Measurements from ENCODE around the gene EMP3. TPM values are rescaled to one million over a fixed set of nuclear protein-coding genes. Genes with fewer than 3 reads are reported as not detected.

EMP3 gene
- total RNA-seq, 4 donors from 2014 or later = 2.0 to 23.7 (median 6.0) TPM

DNA sequence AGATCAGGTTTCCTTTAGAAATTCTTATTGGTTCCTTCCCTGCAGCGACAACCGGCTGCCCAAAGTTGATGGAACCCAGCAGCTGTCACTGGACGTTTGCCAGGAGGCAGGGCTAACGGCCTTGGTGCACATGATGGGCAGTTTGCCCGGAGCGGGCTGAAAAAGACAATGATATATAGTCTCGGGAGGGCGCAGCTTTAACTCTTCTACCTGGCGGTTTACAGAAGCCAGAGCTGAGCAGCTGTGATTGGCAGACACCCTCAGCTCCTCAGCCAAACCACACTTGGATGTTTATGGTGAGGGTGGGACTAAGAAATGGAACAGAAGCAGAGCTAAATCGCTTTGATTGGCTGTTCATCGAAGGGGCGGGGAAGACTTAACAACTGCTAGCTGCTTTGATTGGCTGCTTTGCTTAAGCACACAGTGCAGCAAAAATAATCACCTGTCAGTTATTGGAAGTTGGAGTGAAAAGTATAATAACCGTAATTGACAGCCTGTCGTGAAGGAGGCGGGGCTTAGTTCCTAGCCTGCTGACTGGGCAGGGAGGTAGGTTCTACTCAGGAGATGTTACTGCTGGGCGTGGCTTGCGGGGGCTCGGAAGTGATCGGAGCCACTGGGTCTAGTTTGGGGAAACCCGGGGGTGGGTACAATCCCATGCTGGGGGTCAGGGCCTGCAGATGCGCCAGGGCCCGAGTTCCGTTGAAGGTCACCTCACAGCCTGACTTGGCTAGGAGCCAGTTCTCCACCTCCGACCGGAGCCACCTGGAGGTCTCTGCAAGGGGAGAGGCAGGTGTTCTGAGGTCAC is 7.5 kb downstream of the EMP3 start:
- Histone ChIP-seq H3K36me3 (no peaks in the 10 kb centered on the region), H3K4me3 (peak overlapping the region; percentile 37 to 69 (median 52)), H3K27me3 (no peaks in the 10 kb centered on the region), H3K27ac (peak overlapping the region; percentile 89 to 92 (median 90)), H3K4me1 (peaks cover 20 to 63% (median 32%) of the 10 kb centered on the region in 3 donors), H3K9me3 (no peaks in the 10 kb centered on the region)
- peak; percentile 80 for DNase-seq
- intact Hi-C loops (cut with DNase I) = no loop called here
- TF ChIP-seq POLR2A (IDR thresholded peaks at IDR 0.05) (peak in 3 of 4 donors; percentile 18 to 68 (median 29)), CTCF (IDR thresholded peaks at IDR 0.05) (no peak)
- 0 to 3% methylated on average over 19 to 20 of the region's 25 CpGs for WGBS, 2 donors

- H3K4me3 ChIP-seq = peak overlapping the region; percentile 37 to 69 (median 52)
- 3 to 11% methylated on average over 14 to 24 of the region's 54 CpGs for WGBS, 2 donors
- H3K36me3 ChIP-seq = no peaks in the 10 kb centered on the region
- H3K27ac ChIP-seq = peak overlapping the region; percentile 89 to 92 (median 90)
- intact Hi-C loops (cut with DNase I) = no loop called here
- peaks cover 20 to 59% (median 32%) of the 10 kb centered on the region in 3 donors for H3K4me1 ChIP-seq
- no peaks in the 10 kb centered on the region for H3K9me3 ChIP-seq
- peak; percentile 61 for DNase-seq
- no peaks in the 10 kb centered on the region for H3K27me3 ChIP-seq
- TF ChIP-seq POLR2A (IDR thresholded peaks at IDR 0.05) (no peak), CTCF (IDR thresholded peaks at IDR 0.05) (peak; percentile 57 to 88 (median 84))
Observed at GRCh38 chr19:48333467-48334384, 8.4 kb downstream of the EMP3 start.

GRCh38 chr19:48338253-48338755 is 13.0 kb downstream of the EMP3 start:
- Histone ChIP-seq H3K4me3 (no peak overlapping the region), H3K9me3 (no peaks in the 10 kb centered on the region), H3K27me3 (no peaks in the 10 kb centered on the region), H3K27ac (no peak overlapping the region), H3K36me3 (peaks cover 0 to 11% (median 0%) of the 10 kb centered on the region in 3 donors), H3K4me1 (peaks cover 0 to 27% (median 7%) of the 10 kb centered on the region in 3 donors)
- DNase-seq = no peak
- TF ChIP-seq CTCF (IDR thresholded peaks at IDR 0.05) = no peak
- TF ChIP-seq POLR2A (IDR thresholded peaks at IDR 0.05) = no peak
- intact Hi-C loops (cut with DNase I) = no loop called here
- WGBS, 2 donors = 92 to 100% methylated on average over 6 to 13 of the region's 14 CpGs

- no peaks in the 10 kb centered on the region for H3K9me3 ChIP-seq
- no peak for DNase-seq
- WGBS, 2 donors = 90 to 93% methylated on average over 12 to 13 of the region's 14 CpGs
- H3K4me3 ChIP-seq = no peak overlapping the region
- TF ChIP-seq CTCF (IDR thresholded peaks at IDR 0.05) = no peak
- TF ChIP-seq POLR2A (IDR thresholded peaks at IDR 0.05) = no peak
- no peak overlapping the region for H3K27ac ChIP-seq
- peaks cover 0 to 21% (median 4%) of the 10 kb centered on the region in 3 donors for H3K4me1 ChIP-seq
- H3K36me3 ChIP-seq = peaks cover 0 to 11% (median 0%) of the 10 kb centered on the region in 3 donors
- no peaks in the 10 kb centered on the region for H3K27me3 ChIP-seq
- intact Hi-C loops (cut with DNase I) = no loop called here
Observed at GRCh38 chr19:48338802-48339503, 13.6 kb downstream of the EMP3 start.
